Fibroblast of gingiva (primary cell): ENCODE data around the gene BEGAIN.

ENCODE experiments used
- DNase-seq: peaks from one replicate; pipeline ENCODE4 v3.0.0-alpha.2; 2011; ENCODE audit warnings: low read depth

Gene BEGAIN

GRCh38 chr14:100536721-100537445, 50.3 kb downstream of the BEGAIN start:
- no peak for DNase-seq

GRCh38 chr14:100536121-100536510, 51.1 kb downstream of the BEGAIN start:
- no peak for DNase-seq

- DNase-seq = no peak
Observed at GRCh38 chr14:100535287-100536120, 51.7 kb downstream of the BEGAIN start.

- no peak for DNase-seq
Observed at GRCh38 chr14:100534528-100535286, 52.5 kb downstream of the BEGAIN start.

- DNase-seq = no peak
Observed at GRCh38 chr14:100533656-100534485, 53.3 kb downstream of the BEGAIN start.

GRCh38 chr14:100532906-100533655, 54.1 kb downstream of the BEGAIN start:
- DNase-seq = no peak

GRCh38 chr14:100532154-100532861, 54.9 kb downstream of the BEGAIN start:
- no peak for DNase-seq

- no peak for DNase-seq
Observed at GRCh38 chr14:100531152-100532121, 55.8 kb downstream of the BEGAIN start.

GRCh38 chr14:100530270-100531072, 56.7 kb downstream of the BEGAIN start:
- no peak for DNase-seq

GRCh38 chr14:100529561-100530031, 57.6 kb downstream of the BEGAIN start:
- DNase-seq = peak; percentile 0

GRCh38 chr14:100528962-100529560, 58.2 kb downstream of the BEGAIN start:
- DNase-seq = peak; percentile 0

- DNase-seq = peak; percentile 21
Observed at GRCh38 chr14:100526632-100527031, 60.6 kb downstream of the BEGAIN start.

- peak; percentile 0 for DNase-seq
Observed at GRCh38 chr14:100526057-100526456, 61.2 kb downstream of the BEGAIN start.

GRCh38 chr14:100525615-100526014, 61.6 kb downstream of the BEGAIN start:
- peak; percentile 0 for DNase-seq

GRCh38 chr14:100524933-100525243, 62.3 kb downstream of the BEGAIN start:
- peak; percentile 0 for DNase-seq

- peak; percentile 0 for DNase-seq
Observed at GRCh38 chr14:100524233-100524932, 62.8 kb downstream of the BEGAIN start.

GRCh38 chr14:100523843-100524169, 63.4 kb downstream of the BEGAIN start:
- DNase-seq = no peak
